OCI-LY7 (cell line): ENCODE results near the gene GSE1. TPM values are rescaled to one million over a fixed set of nuclear protein-coding genes. Genes with fewer than 3 reads are reported as not detected.

Experiments
- BruUV-seq: library from RNA; stranded (reverse); fragments of 400-500 nt; replicated peaks from 2 replicates; lab custom pipeline; 2021; lab: Mats Ljungman, UMichigan
- CTCF ChIA-PET: fragments of 300-600 bp; sonication (Branson Sonifier 250); formaldehyde crosslinking; loops from one replicate; lab custom pipeline; 2022; ENCODE audit warnings: antibody characterized with exemption; ENCODE audit not compliant: unreplicated experiment; lab: Charles Lee
- POLR2A ChIA-PET: fragments of 300-600 bp; sonication (Branson Sonifier 250); formaldehyde crosslinking; loops from one replicate; lab custom pipeline; 2022; ENCODE audit warnings: antibody characterized with exemption; lab: Charles Lee
- DNase-seq: peaks from one replicate; pipeline ENCODE4 v3.0.0-alpha.2; 2015; ENCODE audit warnings: low spot score
- H2AFZ ChIP-seq: fragments of 200-600 bp; sonication (generic), shearing (Covaris generic); 2 replicates; pipeline ENCODE4 v1.6.1; 2014; ENCODE audit warnings: mild to moderate bottlenecking, antibody characterized with exemption, low read length, moderate library complexity
- H3K27ac ChIP-seq: fragments of 200-600 bp; sonication (generic); 2 replicates; pipeline ENCODE4 v1.5.1; 2014; ENCODE audit warnings: mixed run types, low read depth, mild to moderate bottlenecking, moderate library complexity, low read length, inconsistent platforms; ENCODE audit not compliant: poor library complexity, severe bottlenecking
- H3K36me3 ChIP-seq: fragments of 200-600 bp; sonication (generic); 2 replicates; pipeline ENCODE4 v1.6.1; 2014; ENCODE audit warnings: mild to moderate bottlenecking, antibody characterized with exemption, low read length, moderate library complexity, mixed read lengths; ENCODE audit not compliant: insufficient read depth
- H3K4me1 ChIP-seq: fragments of 200-600 bp; sonication (generic); 2 replicates; pipeline ENCODE4 v1.5.1; 2014; ENCODE audit warnings: mild to moderate bottlenecking, low read length; ENCODE audit not compliant: insufficient read depth, poor library complexity, severe bottlenecking
- H3K4me2 ChIP-seq: fragments of 200-600 bp; sonication (generic); 2 replicates; pipeline ENCODE4 v1.6.1; 2014; ENCODE audit warnings: mild to moderate bottlenecking, low read length
- H3K4me3 ChIP-seq: fragments of 200-600 bp; sonication (generic); 2 replicates; pipeline ENCODE4 v1.5.1; 2014; ENCODE audit warnings: mild to moderate bottlenecking, low read depth, low read length; ENCODE audit not compliant: poor library complexity, severe bottlenecking
- H3K79me2 ChIP-seq: fragments of 200-600 bp; sonication (generic); 2 replicates; pipeline ENCODE4 v1.6.1; 2016; ENCODE audit warnings: low read depth, mild to moderate bottlenecking, low read length, moderate library complexity, mixed read lengths; ENCODE audit not compliant: insufficient read depth
- H3K9me2 ChIP-seq: fragments of 200-600 bp; sonication (generic); 2 replicates; pipeline ENCODE4 v1.6.1; 2016; ENCODE audit warnings: mild to moderate bottlenecking, low read length, mixed read lengths; ENCODE audit not compliant: insufficient read depth
- H3K9me3 ChIP-seq: fragments of 200-600 bp; sonication (generic); 2 replicates; pipeline ENCODE4 v1.6.1; 2014; ENCODE audit warnings: mild to moderate bottlenecking, mixed run types, low read length, mixed read lengths
- H4K20me1 ChIP-seq: fragments of 200-600 bp; sonication (generic); 2 replicates; pipeline ENCODE4 v1.6.1; 2014; ENCODE audit warnings: mild to moderate bottlenecking, antibody characterized with exemption, low read length, moderate library complexity, mixed read lengths; ENCODE audit not compliant: insufficient read depth
- CTCF ChIP-seq: fragments of 200-600 bp; sonication (generic); conservative IDR thresholded peaks from 2 replicates; pipeline ENCODE4 v1.5.1; 2014; ENCODE audit warnings: mild to moderate bottlenecking, antibody characterized with exemption, low read length, moderate library complexity, mixed read lengths
- EZH2phosphoT487 ChIP-seq: fragments of 200-600 bp; sonication (generic); IDR thresholded peaks from 2 replicates; pipeline ENCODE4 v1.6.1; 2018; ENCODE audit warnings: low read depth, borderline replicate concordance, mild to moderate bottlenecking, mixed run types, antibody characterized with exemption, low read length, moderate library complexity, mixed read lengths
- intact Hi-C: fragments of 100-400 bp; cut with micrococcal nuclease; formaldehyde crosslinking; loops from one replicate; pipeline ENCODE4 v1.10.0; 2022; ENCODE audit not compliant: unreplicated experiment
- total RNA-seq, 2 experiments: library from RNA; depleted of rRNA in 1 of 2; stranded (reverse); fragments of >200 nt in 1 of 2; shearing (Covaris generic) in 1 of 2; gene quantifications; 2 replicates each; pipeline ENCODE4 v1.2.3, GENCODE V29; 2014 to 2022

Gene GSE1
- total RNA-seq, 2 experiments from 2014 or later: 30.9 to 66.6 TPM

DNA sequence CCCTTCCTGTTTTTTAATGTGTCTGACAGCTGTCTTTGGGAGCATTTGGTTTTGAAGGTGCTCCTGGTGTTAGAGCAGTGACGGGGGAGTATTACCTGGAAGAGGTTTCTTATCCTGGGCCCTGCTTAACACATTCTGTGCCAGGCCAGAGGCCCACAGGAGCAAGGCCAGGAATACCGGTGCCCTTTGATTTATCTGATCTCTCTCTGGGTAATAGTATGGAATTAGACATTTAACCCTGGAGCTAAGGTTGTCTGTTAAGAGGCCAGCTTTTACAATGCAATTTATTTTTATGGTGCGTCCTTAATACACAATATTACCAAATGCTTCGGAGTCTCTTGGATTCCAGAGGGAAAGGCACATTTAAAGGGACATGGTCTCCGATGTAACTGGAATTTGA is 37.2 kb upstream of the GSE1 start:
- peaks cover 5% of the 10 kb centered on the region; the same call in 1 of the 2 replicates for H4K20me1 ChIP-seq
- H3K9me2 ChIP-seq: no peaks in the 10 kb centered on the region
- peaks cover 13% of the 10 kb centered on the region for H3K4me1 ChIP-seq
- no peak overlapping the region for H3K27ac ChIP-seq
- no peak for DNase-seq
- ChIA-PET POLR2A (interaction anchor here (0.5 to 0.6 kb wide), 3 partner anchors 99 to 543 kb away, joined by 3 to 4 read pairs (median 4); partner anchors contain the start of gene CIBAR2), CTCF (no interaction called here)
- no peaks in the 10 kb centered on the region for H3K36me3 ChIP-seq
- H3K9me3 ChIP-seq: no peaks in the 10 kb centered on the region
- H2AFZ ChIP-seq: no peak overlapping the region
- intact Hi-C loops: no loop called here
- TF ChIP-seq CTCF (no peak), EZH2phosphoT487 (no peak)
- H3K79me2 ChIP-seq: no peaks in the 10 kb centered on the region
- H3K4me3 ChIP-seq: no peak overlapping the region
- no TSS peak for BruUV-seq
- H3K4me2 ChIP-seq: no peak overlapping the region

GRCh38 chr16:85576944-85577343 is 36.2 kb upstream of the GSE1 start:
- DNase-seq: no peak
- peaks cover 3% of the 10 kb centered on the region for H3K4me1 ChIP-seq
- BruUV-seq: no TSS peak
- no peak overlapping the region for H3K27ac ChIP-seq
- no peak overlapping the region for H2AFZ ChIP-seq
- no peaks in the 10 kb centered on the region for H3K79me2 ChIP-seq
- H3K9me3 ChIP-seq: no peaks in the 10 kb centered on the region
- H3K4me2 ChIP-seq: no peak overlapping the region
- intact Hi-C loops: no loop called here
- H4K20me1 ChIP-seq: peaks cover 5% of the 10 kb centered on the region; the same call in 1 of the 2 replicates
- H3K9me2 ChIP-seq: no peaks in the 10 kb centered on the region
- no peak overlapping the region for H3K4me3 ChIP-seq
- no peaks in the 10 kb centered on the region for H3K36me3 ChIP-seq
- ChIA-PET CTCF (interaction anchor here (0.5 kb wide), 1 partner anchor 32 kb away, joined by 3 read pairs; no protein-coding TSS in a partner anchor), POLR2A (no interaction called here)
- TF ChIP-seq CTCF (no peak), EZH2phosphoT487 (no peak)

DNA sequence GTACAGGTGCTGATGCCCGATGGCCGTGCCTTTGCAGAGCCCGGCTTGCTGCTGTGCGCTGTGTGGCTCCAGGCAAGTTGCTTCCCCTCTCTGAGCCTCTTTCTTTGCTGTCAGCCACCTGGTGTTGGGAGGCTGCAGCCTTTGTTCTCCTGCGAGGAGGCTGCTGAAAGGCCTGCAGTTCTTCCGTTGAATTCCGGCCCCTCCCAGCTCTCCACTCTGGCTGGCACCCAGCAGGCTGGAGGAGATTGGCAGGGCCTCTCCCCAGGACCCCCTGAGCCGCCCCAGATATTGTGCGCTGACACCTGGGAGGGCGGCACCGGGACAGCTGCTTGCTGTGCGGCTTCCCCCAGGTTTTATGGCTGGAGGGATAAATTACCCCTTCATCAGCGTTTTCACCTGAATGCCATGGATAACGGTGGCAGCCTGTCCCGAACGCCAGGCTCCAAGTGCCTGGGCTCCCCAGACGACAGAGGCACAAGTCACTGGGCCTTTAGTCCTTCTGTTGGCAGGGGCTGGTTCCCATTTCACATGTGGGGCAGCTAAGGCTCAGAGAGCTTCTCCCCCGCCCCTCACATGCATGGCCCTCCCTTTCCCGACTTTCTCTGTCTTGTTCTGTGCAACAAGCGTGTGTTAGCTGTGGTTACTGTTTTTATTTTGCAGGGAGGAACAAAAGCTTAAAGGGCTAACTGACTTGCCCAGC is 35.1 kb upstream of the GSE1 start:
- CTCF ChIA-PET: no interaction called here
- Histone ChIP-seq H3K4me2 (no peak overlapping the region), H3K4me3 (no peak overlapping the region), H3K9me3 (no peaks in the 10 kb centered on the region), H3K9me2 (no peaks in the 10 kb centered on the region), H3K4me1 (no peaks in the 10 kb centered on the region), H3K27ac (no peak overlapping the region), H4K20me1 (peaks cover 8% of the 10 kb centered on the region; the same call in 1 of the 2 replicates), H3K79me2 (no peaks in the 10 kb centered on the region), H3K36me3 (no peaks in the 10 kb centered on the region), H2AFZ (no peak overlapping the region)
- POLR2A ChIA-PET: no interaction called here
- BruUV-seq: no TSS peak
- no peak for DNase-seq
- intact Hi-C loops: no loop called here
- TF ChIP-seq EZH2phosphoT487 (no peak), CTCF (no peak)
